T-helper 2 cell treated with Interferon-gamma antibody and Interleukin-4, amounts not matched to agents 100 ng/mL and 5 ng/mL, for 36 hours (primary cell): ENCODE measurements around the gene OR9K2. TPM values are rescaled to one million over a fixed set of nuclear protein-coding genes. Genes with fewer than 3 reads are reported as not detected.
"Not testable (repeated sequence)": the region's sequence is repeated elsewhere in the genome, so short reads cannot be mapped to it uniquely, and the experiment has no call there.

Source experiments
- intact Hi-C: fragments of 100-400 bp; cut with micrococcal nuclease; formaldehyde crosslinking; loops from one replicate; pipeline ENCODE4 v1.15.1; 2023
- total RNA-seq: library from RNA; stranded (reverse); gene quantifications from 2 replicates; pipeline ENCODE4 v1.2.3, GENCODE V29; 2022

OR9K2 gene, protein sequence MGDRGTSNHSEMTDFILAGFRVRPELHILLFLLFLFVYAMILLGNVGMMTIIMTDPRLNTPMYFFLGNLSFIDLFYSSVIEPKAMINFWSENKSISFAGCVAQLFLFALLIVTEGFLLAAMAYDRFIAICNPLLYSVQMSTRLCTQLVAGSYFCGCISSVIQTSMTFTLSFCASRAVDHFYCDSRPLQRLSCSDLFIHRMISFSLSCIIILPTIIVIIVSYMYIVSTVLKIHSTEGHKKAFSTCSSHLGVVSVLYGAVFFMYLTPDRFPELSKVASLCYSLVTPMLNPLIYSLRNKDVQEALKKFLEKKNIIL
- total RNA-seq: not detected in 2 replicates

DNA sequence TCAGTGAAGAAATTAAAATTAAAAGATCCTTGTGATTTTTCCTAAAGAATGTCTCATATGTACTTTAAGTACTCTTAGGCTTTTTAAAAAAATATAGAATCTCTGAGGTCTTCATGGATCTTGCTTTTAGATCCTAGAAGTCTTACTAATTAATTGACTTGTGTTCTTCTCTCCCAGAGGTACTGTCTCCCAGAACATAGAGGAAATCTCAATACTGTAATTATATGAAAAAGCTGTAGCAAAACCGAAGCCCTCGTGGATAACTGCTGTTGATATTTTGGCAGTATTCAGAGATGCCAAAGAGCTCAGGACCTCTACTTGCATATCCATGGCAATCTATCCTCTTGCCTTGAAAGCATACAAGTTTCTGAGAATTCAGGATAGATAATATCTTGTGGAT is at the start of gene OR9K2:
Gene OR9K2 (plus strand): TSS at position 301 of the 400 bp plus-strand sequence. CDS start 3,429 bp downstream, outside the sequence.
- intact Hi-C loops: no loop called here

DNA sequence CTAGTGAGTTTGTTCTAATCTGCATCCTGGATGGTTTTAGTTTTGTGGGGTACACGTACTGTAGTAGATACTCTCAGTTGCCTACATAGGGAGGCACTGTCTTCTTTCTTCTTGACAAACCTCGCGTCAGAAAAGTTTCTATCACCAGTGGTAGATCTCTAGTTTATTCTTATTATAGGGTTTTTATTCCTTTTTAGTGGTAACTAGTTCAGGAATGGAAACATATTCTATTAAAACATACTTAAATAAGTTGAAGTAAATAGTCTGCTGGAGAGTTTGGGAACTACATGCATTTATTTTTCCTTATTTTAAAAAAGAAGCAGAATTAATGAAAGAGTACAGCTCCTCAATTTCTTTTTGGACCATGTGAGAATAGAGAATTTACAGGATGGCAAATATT is 33.6 kb upstream of the OR9K2 start:
- intact Hi-C loops: no loop called here

DNA sequence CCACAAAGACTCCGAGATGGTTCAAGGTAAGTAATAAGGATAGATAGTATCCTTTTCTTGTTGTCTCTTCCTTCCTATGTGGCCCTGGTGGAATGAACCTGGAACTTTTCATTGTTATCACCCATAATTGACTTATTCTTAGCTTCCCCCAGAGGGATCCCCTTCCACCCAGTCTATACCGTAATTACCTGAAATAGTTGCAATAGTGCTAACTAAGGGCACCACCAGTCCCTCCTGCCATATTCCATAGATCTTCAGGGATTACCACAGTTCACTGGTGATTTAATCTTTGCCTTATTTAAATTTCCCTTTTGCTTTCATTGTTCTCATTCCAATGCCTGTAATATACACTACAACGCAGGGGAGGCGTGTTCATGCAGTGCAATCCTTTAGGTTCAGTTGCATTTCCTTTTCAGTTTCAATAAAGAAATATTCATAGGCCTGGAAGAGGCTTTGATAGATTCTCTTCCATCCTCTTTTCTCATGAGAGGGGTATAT is 13.8 kb upstream of the OR9K2 start:
- intact Hi-C loops: no loop called here

DNA sequence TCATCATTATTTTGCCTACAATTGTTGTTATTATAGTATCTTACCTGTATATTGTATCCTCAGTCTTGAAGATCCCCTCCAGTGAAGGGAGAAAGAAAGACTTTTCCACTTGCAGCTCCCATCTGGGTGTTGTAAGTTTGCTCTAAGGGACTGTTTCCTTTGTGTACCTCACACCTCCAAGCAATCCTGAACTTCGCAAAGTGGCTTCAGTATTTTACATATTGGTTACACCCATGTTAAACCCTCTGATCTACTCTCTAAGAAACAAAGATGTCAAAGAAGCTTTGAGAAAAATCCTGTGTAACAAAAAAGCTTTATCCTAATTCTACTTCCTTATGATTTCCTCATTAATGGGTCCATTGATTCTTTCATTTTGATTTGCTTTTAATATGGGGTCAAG is 10.1 kb upstream of the OR9K2 start:
- intact Hi-C loops: no loop called here

DNA sequence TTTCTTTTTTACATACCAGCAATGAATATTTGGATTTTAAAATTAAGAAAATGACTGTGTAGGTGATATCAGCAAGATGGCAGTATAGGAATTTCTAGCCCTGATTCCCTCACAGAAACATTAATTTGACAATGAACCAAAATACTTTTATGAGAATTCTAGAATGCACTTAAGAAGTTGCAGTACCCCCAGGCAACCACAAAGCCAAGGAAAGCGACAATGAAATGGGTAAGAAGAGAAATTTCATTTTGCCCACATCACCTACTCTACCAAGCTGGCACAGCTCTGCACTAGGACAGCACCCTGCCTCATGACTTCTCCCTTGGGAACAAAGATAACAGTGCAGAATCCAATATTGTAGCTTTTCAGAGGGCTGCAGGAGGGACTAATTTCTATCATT is 6.6 kb downstream of the OR9K2 start:
- intact Hi-C loops: no loop called here

DNA sequence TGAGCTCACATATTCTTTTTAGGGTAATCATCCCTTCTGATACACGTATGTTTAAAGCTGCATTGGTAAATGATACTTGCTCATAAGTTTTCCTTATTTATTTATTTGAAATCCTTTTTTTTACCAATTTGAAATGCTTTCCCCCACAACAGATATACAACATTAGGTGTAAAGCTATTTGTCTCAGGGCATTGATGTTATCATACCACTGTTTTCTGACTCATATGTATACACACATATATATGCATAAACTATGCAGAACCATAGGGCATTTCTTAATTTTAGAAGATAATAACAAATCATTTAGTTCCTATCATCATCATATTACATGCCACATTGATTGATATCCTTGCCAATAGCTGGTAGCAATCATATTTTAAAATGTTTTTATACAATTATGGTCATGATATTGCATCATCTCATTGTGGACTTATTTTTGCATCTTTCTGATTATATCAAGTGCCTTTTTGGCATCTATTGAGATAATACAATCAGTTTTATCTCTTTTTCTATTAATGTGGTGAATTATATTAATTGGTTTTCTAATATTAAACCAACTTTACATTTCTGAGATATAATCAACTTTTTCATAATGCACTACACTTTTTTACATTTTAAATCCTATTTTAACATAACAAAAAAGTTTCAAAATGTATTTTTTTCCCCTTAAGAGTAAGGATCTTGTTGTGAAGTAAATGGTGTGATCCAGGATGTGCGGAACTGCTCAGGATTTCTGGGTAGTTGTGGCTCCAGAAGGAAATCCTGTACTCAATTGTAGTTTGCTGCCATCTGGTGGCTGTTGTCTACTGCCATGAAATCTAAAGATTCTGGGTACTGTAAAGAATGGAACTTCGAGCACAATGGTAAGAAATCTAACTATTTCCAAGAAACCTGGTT is 16.7 kb downstream of the OR9K2 start:
- intact Hi-C loops: loop anchor here (2.0 to 5.0 kb wide), 2 partner anchors 151 to 394 kb away; no protein-coding TSS in a partner anchor

DNA sequence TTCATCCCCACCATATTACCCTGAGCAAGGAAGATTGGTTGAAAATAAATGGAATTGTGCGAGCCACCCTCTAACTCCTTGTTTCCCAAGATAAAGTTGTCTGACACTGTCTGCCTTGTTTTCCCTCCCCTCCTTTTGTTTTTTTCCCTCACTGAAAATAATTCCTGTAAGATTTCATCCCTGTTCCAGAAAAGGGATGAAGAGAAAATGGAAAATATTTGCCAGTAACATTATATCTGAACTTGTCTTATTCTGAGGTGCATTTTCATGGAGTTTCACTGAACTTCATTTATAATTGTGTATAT is 17.3 kb downstream of the OR9K2 start:
- intact Hi-C loops: loop anchor here (2.0 to 5.0 kb wide), 2 partner anchors 151 to 395 kb away; no protein-coding TSS in a partner anchor

DNA sequence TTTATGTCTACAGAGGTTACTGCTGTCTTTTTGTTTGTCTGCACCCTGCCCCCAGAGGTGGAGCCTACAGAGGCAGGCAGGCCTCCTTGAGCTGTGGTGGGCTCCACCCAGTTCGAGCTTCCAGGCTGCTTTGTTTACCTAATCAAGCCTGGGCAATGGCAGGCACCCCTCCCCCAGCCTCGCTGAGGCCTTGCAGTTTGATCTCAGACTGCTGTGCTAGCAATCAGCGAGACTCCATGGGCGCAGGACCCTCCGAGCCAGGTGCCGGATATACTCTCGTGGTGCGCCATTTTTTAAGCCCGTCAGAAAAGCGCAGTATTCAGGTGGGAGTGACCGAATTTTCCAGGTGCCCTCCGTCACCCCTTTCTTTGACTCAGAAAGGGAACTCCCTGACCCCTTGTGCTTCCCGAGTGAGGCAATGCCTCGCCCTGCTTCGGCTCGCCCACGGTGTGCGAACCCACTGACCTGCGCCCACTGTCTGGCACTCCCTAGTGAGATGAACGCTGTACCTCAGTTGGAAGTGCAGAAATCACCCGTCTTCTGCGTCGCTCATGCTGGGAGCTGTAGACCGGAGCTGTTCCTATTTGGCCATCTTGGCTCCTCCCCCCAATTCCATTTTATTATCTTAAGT is 40.9 kb downstream of the OR9K2 start:
- intact Hi-C loops: not testable (repeated sequence)

DNA sequence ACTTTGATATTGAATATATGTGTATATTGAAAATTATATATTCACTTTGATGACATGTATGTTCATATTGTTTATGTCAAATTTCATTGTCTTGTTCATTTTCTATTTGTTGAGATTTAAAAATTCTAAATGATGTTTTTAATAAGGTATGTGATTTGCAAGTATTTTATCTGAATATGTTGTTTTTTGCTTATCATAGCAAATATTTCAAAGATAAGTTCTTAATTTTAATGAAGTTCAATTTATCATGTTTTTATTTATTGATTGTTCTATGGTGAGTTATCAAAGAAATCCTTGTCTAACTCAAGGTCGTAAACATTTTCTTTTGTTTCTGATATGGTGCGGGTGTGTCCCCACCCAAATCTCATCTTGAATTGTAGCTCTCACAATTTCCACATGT is 45.2 kb downstream of the OR9K2 start:
- intact Hi-C loops: no loop called here

DNA sequence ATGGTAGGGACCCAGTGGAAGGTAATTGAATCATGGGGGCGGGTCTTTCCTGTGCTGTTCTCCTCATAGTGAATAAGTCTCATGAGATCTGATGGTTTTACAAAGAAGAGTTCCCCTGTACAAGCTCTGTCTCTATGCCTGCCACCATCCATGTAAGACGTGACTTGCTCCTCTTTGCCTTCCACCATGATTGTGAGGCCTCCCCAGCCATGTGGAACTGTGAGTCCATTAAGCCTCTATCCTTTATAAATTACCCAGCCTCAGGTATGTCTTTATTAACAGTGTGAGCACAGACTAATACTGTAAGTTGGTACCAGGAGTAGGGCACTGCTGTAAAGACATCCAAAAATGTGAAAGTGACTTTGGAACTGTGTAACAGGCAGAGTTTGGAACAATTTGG is 45.6 kb downstream of the OR9K2 start:
- intact Hi-C loops: not testable (repeated sequence)

DNA sequence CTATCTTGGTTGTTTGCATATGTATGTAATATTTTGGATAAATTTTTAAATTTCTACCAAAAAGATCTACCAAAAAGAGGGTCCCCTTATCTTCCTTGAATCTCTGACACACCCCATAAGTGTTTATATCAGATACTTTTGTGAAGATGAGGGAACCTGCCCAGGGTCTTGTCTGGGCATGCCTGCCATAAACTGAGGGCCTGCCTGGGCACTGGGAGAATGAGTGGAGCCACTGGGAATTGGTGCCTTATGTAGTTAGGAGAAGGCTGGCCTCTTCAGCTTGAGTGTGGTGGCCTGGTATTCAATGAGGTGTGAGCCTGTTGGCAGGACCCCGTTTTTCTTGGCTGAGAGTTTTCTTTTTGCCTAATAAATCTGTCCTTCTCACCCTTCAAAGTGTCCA is 46.5 kb downstream of the OR9K2 start:
- intact Hi-C loops: no loop called here

DNA sequence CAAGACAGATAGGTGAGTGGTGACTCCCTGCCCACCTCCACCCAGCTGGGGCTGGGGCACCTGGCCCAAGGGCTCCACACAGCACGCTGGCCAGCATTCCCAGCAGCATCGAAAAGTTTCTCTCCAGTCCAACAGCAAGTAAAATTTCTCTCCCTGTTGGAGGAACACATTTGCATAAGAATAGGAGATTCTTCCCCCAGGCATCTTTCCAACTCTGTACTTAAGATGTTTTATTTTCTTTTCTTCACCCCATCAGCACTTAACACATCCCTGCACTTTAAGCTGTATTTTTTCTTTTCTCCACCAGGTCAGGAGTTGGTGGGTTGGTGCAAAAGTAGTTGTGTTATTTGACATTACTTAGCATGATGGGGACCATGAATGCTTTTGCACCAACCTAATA is 47.2 kb downstream of the OR9K2 start:
- intact Hi-C loops: no loop called here

Other genes starting within 250 kb of the OR9K2 start
- 221 and 225 TPM in 2 replicates for gene TESPA1, start 141.6 kb upstream of the OR9K2 start, total RNA-seq
- gene NEUROD4, start 106.4 kb upstream of the OR9K2 start, total RNA-seq: not detected in 2 replicates
- not detected in 2 replicates for gene OR10A7, start 94.6 kb downstream of the OR9K2 start, total RNA-seq
- not detected in 2 replicates for gene OR6C74, start 118.2 kb downstream of the OR9K2 start, total RNA-seq
- gene OR6C6, start 170.2 kb downstream of the OR9K2 start, total RNA-seq: not detected in 2 replicates
- not detected in 2 replicates for gene OR6C1, start 187.9 kb downstream of the OR9K2 start, total RNA-seq
- not detected in 2 replicates for gene OR6C3, start 204.3 kb downstream of the OR9K2 start, total RNA-seq
- not detected in 2 replicates for gene OR6C75, start 236.6 kb downstream of the OR9K2 start, total RNA-seq